Measurements from ENCODE around the gene TPRG1.

The TPRG1 gene

GRCh38 chr3:189305412-189305811 lies 133.6 kb downstream of the TPRG1 start:
- TF ChIP-seq CTCF (IDR thresholded peaks at IDR 0.05; ENCODE audit: control insufficient read depth, insufficient read depth, low read depth, low read length, missing control alignments), result no peak
- H3K4me3 ChIP-seq (ENCODE audit: control insufficient read depth, low read depth, low read length), result no peak overlapping the region
- DNase-seq (ENCODE audit: low read depth), result no peak

GRCh38 chr3:189307963-189308362 lies 136.2 kb downstream of the TPRG1 start:
- H3K4me3 ChIP-seq (ENCODE audit: control insufficient read depth, low read depth, low read length), result no peak overlapping the region
- no peak for DNase-seq (ENCODE audit: low read depth)
- TF ChIP-seq CTCF (IDR thresholded peaks at IDR 0.05; ENCODE audit: control insufficient read depth, insufficient read depth, low read depth, low read length, missing control alignments), result no peak

- DNase-seq (ENCODE audit: low read depth), result no peak
- TF ChIP-seq CTCF (IDR thresholded peaks at IDR 0.05; ENCODE audit: control insufficient read depth, insufficient read depth, low read depth, low read length, missing control alignments), result no peak
- H3K4me3 ChIP-seq (ENCODE audit: control insufficient read depth, low read depth, low read length), result no peak overlapping the region
Observed at GRCh38 chr3:189308608-189309007, 136.8 kb downstream of the TPRG1 start.

- DNase-seq (ENCODE audit: low read depth), result no peak
- TF ChIP-seq CTCF (IDR thresholded peaks at IDR 0.05; ENCODE audit: control insufficient read depth, insufficient read depth, low read depth, low read length, missing control alignments), result no peak
- H3K4me3 ChIP-seq (ENCODE audit: control insufficient read depth, low read depth, low read length), result no peak overlapping the region
Observed at GRCh38 chr3:189309400-189309975, 137.7 kb downstream of the TPRG1 start.

- TF ChIP-seq CTCF (IDR thresholded peaks at IDR 0.05; ENCODE audit: control insufficient read depth, insufficient read depth, low read depth, low read length, missing control alignments), result no peak
- H3K4me3 ChIP-seq (ENCODE audit: control insufficient read depth, low read depth, low read length), result no peak overlapping the region
- no peak for DNase-seq (ENCODE audit: low read depth)
Observed at GRCh38 chr3:189311521-189311920, 139.8 kb downstream of the TPRG1 start.

GRCh38 chr3:189312866-189313265 lies 141.1 kb downstream of the TPRG1 start:
- H3K4me3 ChIP-seq (ENCODE audit: control insufficient read depth, low read depth, low read length), result no peak overlapping the region
- no peak for TF ChIP-seq CTCF (IDR thresholded peaks at IDR 0.05; ENCODE audit: control insufficient read depth, insufficient read depth, low read depth, low read length, missing control alignments)
- DNase-seq (ENCODE audit: low read depth), result no peak
